WTC11 (cell line): ENCODE results near the gene SCUBE1. TPM values are rescaled to one million over a fixed set of nuclear protein-coding genes. Genes with fewer than 3 reads are reported as not detected.

ENCODE experiments used
- ATAC-seq: fragments of 200-7000 bp; cut with Tn5 transposase; 2 replicates; pipeline ENCODE4 v1.10.0; 2021; ENCODE audit warnings: mild to moderate bottlenecking, moderate library complexity
- CTCF ChIA-PET: fragments of 300-600 bp; sonication (Branson Sonifier 250); formaldehyde crosslinking; loops from one replicate; lab custom pipeline; 2021; ENCODE audit warnings: antibody characterized with exemption; lab: Charles Lee
- POLR2A ChIA-PET: fragments of 350-600 bp; sonication (Branson Sonifier 250); formaldehyde crosslinking; loops from one replicate; lab custom pipeline; 2021; ENCODE audit warnings: antibody characterized with exemption; lab: Charles Lee
- DNase-seq: peaks from one replicate; pipeline ENCODE4 v3.0.0; 2021; ENCODE audit warnings: low spot score
- H3K27ac Mint-ChIP-seq: 2 replicates; pipeline ENCODE4 v1.8.0; 2021; ENCODE audit warnings: mixed read lengths
- H3K27me3 Mint-ChIP-seq: 2 replicates; pipeline ENCODE4 v1.8.0; 2021; ENCODE audit warnings: low read depth, mild to moderate bottlenecking, moderate library complexity, mixed read lengths
- H3K36me3 Mint-ChIP-seq: 2 replicates; pipeline ENCODE4 v1.8.0; 2021; ENCODE audit warnings: mixed read lengths
- H3K4me1 Mint-ChIP-seq: 2 replicates; pipeline ENCODE4 v1.8.0; 2022; ENCODE audit warnings: mixed read lengths
- H3K4me3 Mint-ChIP-seq: 2 replicates; pipeline ENCODE4 v1.8.0; 2021; ENCODE audit warnings: mild to moderate bottlenecking, moderate library complexity, mixed read lengths
- H3K9me3 Mint-ChIP-seq: 2 replicates; pipeline ENCODE4 v1.8.0; 2021; ENCODE audit warnings: mixed read lengths
- CBFB ChIP-seq: sonication (generic); formaldehyde crosslinking; IDR thresholded peaks from 2 replicates; pipeline ENCODE4 v1.8.1; 2022; ENCODE audit warnings: mild to moderate bottlenecking, low read depth, missing genetic modification reagents
- ELF4 ChIP-seq: sonication (generic); formaldehyde crosslinking; IDR thresholded peaks from 2 replicates; pipeline ENCODE4 v1.8.1; 2022; ENCODE audit warnings: low read depth, mild to moderate bottlenecking, moderate library complexity, missing genetic modification reagents
- HMGA2 ChIP-seq: fragments of 250-450 bp; sonication (Bioruptor Pico); IDR thresholded peaks from 2 replicates; pipeline ENCODE4 v1.4.0; 2021; ENCODE audit warnings: mild to moderate bottlenecking, moderate library complexity
- KAT7 ChIP-seq: sonication (generic); formaldehyde crosslinking; IDR thresholded peaks from 2 replicates; pipeline ENCODE4 v1.8.1; 2023; ENCODE audit warnings: missing genetic modification reagents, mild to moderate bottlenecking, borderline replicate concordance
- TEAD4 ChIP-seq: sonication (generic); formaldehyde crosslinking; IDR thresholded peaks from 2 replicates; pipeline ENCODE4 v1.8.0; 2022; ENCODE audit warnings: mild to moderate bottlenecking, missing genetic modification reagents
- ZNF121 ChIP-seq: sonication (generic); formaldehyde crosslinking; IDR thresholded peaks from 2 replicates; pipeline ENCODE4 v1.8.0; 2023; ENCODE audit warnings: missing genetic modification reagents
- ZNF232 ChIP-seq: sonication (generic); formaldehyde crosslinking; IDR thresholded peaks from 2 replicates; pipeline ENCODE4 v1.8.0; 2022; ENCODE audit warnings: mild to moderate bottlenecking, missing genetic modification reagents
- ZNF396 ChIP-seq: fragments of 250-450 bp; sonication (Bioruptor Pico); IDR thresholded peaks from 2 replicates; pipeline ENCODE4 v1.8.0; 2021; ENCODE audit warnings: mild to moderate bottlenecking, moderate library complexity, borderline replicate concordance
- total RNA-seq: library from RNA; stranded (reverse); gene quantifications from 3 replicates; pipeline ENCODE4 v1.2.3, GENCODE V29; 2021
- TF ChIP-seq, protein P1 (sequence below): sonication (generic); formaldehyde crosslinking; IDR thresholded peaks from 2 replicates; pipeline ENCODE4 v1.8.0; 2022; ENCODE audit warnings: mild to moderate bottlenecking, missing genetic modification reagents
- TF ChIP-seq, protein P2 (sequence below): sonication (generic); formaldehyde crosslinking; IDR thresholded peaks from 2 replicates; pipeline ENCODE4 v1.8.0; 2022; ENCODE audit warnings: missing genetic modification reagents
- TF ChIP-seq, protein P3 (sequence below): sonication (generic); formaldehyde crosslinking; IDR thresholded peaks from 2 replicates; pipeline ENCODE4 v1.8.1; 2023; ENCODE audit warnings: mild to moderate bottlenecking, missing genetic modification reagents
- TF ChIP-seq, protein P4 (sequence below): sonication (generic); formaldehyde crosslinking; conservative IDR thresholded peaks from 2 replicates; pipeline ENCODE4 v1.8.1; 2023; ENCODE audit warnings: mild to moderate bottlenecking, low read depth, missing genetic modification reagents, moderate library complexity
- TF ChIP-seq, protein P5 (sequence below): sonication (generic); formaldehyde crosslinking; IDR thresholded peaks from 2 replicates; pipeline ENCODE4 v1.8.1; 2023; ENCODE audit warnings: mild to moderate bottlenecking, moderate library complexity, missing genetic modification reagents

Gene SCUBE1
- total RNA-seq, 1 experiment from 2014 or later = 6.9 TPM

DNA sequence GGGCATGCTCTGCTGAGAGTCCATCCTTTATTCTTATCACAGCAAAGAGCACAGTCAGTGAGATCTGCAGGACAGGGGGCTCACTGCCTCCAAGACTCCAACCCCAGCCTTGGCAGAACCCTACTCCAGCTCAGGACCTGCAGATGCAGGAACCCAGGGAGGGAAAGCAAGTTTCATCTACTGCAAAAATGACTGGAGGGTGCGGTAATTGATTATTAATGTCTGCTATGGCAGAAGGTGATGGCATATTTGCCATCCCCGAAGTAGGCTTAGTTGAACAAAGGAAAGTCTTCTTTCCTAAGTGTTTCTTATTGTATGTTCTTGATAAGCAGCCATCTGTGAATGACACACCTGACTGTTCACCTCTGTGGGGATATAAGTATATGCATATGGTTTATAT lies 9.2 kb downstream of the SCUBE1 start (continued):
- TF ChIP-seq KAT7 (CRISPR knock-in tag) = no peak
- TF ChIP-seq, protein P1, sequence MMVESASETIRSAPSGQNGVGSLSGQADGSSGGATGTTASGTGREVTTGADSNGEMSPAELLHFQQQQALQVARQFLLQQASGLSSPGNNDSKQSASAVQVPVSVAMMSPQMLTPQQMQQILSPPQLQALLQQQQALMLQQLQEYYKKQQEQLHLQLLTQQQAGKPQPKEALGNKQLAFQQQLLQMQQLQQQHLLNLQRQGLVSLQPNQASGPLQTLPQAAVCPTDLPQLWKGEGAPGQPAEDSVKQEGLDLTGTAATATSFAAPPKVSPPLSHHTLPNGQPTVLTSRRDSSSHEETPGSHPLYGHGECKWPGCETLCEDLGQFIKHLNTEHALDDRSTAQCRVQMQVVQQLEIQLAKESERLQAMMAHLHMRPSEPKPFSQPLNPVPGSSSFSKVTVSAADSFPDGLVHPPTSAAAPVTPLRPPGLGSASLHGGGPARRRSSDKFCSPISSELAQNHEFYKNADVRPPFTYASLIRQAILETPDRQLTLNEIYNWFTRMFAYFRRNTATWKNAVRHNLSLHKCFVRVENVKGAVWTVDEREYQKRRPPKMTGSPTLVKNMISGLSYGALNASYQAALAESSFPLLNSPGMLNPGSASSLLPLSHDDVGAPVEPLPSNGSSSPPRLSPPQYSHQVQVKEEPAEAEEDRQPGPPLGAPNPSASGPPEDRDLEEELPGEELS (CRISPR knock-in tag) = no peak
- TF ChIP-seq, protein P2, sequence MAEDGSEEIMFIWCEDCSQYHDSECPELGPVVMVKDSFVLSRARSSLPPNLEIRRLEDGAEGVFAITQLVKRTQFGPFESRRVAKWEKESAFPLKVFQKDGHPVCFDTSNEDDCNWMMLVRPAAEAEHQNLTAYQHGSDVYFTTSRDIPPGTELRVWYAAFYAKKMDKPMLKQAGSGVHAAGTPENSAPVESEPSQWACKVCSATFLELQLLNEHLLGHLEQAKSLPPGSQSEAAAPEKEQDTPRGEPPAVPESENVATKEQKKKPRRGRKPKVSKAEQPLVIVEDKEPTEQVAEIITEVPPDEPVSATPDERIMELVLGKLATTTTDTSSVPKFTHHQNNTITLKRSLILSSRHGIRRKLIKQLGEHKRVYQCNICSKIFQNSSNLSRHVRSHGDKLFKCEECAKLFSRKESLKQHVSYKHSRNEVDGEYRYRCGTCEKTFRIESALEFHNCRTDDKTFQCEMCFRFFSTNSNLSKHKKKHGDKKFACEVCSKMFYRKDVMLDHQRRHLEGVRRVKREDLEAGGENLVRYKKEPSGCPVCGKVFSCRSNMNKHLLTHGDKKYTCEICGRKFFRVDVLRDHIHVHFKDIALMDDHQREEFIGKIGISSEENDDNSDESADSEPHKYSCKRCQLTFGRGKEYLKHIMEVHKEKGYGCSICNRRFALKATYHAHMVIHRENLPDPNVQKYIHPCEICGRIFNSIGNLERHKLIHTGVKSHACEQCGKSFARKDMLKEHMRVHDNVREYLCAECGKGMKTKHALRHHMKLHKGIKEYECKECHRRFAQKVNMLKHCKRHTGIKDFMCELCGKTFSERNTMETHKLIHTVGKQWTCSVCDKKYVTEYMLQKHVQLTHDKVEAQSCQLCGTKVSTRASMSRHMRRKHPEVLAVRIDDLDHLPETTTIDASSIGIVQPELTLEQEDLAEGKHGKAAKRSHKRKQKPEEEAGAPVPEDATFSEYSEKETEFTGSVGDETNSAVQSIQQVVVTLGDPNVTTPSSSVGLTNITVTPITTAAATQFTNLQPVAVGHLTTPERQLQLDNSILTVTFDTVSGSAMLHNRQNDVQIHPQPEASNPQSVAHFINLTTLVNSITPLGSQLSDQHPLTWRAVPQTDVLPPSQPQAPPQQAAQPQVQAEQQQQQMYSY (CRISPR knock-in tag) = no peak
- TF ChIP-seq, protein P3, sequence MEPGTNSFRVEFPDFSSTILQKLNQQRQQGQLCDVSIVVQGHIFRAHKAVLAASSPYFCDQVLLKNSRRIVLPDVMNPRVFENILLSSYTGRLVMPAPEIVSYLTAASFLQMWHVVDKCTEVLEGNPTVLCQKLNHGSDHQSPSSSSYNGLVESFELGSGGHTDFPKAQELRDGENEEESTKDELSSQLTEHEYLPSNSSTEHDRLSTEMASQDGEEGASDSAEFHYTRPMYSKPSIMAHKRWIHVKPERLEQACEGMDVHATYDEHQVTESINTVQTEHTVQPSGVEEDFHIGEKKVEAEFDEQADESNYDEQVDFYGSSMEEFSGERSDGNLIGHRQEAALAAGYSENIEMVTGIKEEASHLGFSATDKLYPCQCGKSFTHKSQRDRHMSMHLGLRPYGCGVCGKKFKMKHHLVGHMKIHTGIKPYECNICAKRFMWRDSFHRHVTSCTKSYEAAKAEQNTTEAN = no peak
- TF ChIP-seq ZNF232 (CRISPR knock-in tag) = no peak

DNA sequence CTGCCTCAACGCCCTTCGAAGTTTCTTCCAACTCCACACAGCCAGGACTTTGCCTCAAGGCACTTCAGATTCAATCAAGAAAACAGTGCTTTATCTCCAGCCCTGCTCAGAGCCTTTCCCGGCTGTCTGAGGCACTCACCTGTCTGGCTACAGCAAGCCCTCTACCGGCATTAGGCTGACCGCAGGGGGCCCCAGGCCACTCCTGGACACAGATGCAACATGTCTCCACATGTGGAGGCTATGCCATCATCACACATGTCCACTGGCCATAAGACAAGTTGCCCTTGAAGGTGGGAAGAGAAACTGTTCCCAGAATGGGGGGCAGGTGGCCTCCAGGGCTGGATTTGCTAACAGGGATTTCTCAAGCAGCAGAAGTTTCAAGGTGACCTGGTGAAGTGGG lies 10.0 kb downstream of the SCUBE1 start:
- ATAC-seq (no peak), DNase-seq (no peak)
- Mint-ChIP-seq H3K4me1 (peaks cover 18% of the 10 kb centered on the region), H3K9me3 (no peaks in the 10 kb centered on the region), H3K27me3 (no peaks in the 10 kb centered on the region; the same call in 1 of the 2 replicates), H3K36me3 (no peaks in the 10 kb centered on the region), H3K27ac (no peak overlapping the region), H3K4me3 (no peak overlapping the region)
- CTCF ChIA-PET = interaction anchor here (1.3 to 2.3 kb wide), 4 partner anchors 13 to 105 kb away, joined by 5 to 11 read pairs (median 5); no protein-coding TSS in a partner anchor
- TF ChIP-seq ZNF396 (CRISPR knock-in tag) (no peak), CBFB (CRISPR knock-in tag) (no peak), HMGA2 (CRISPR knock-in tag) (no peak), ELF4 (no peak), TEAD4 (CRISPR knock-in tag) (no peak), ZNF121 (CRISPR knock-in tag) (no peak)
- TF ChIP-seq, protein P4, sequence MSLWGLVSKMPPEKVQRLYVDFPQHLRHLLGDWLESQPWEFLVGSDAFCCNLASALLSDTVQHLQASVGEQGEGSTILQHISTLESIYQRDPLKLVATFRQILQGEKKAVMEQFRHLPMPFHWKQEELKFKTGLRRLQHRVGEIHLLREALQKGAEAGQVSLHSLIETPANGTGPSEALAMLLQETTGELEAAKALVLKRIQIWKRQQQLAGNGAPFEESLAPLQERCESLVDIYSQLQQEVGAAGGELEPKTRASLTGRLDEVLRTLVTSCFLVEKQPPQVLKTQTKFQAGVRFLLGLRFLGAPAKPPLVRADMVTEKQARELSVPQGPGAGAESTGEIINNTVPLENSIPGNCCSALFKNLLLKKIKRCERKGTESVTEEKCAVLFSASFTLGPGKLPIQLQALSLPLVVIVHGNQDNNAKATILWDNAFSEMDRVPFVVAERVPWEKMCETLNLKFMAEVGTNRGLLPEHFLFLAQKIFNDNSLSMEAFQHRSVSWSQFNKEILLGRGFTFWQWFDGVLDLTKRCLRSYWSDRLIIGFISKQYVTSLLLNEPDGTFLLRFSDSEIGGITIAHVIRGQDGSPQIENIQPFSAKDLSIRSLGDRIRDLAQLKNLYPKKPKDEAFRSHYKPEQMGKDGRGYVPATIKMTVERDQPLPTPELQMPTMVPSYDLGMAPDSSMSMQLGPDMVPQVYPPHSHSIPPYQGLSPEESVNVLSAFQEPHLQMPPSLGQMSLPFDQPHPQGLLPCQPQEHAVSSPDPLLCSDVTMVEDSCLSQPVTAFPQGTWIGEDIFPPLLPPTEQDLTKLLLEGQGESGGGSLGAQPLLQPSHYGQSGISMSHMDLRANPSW (CRISPR knock-in tag) = no peak
- TF ChIP-seq, protein P5, sequence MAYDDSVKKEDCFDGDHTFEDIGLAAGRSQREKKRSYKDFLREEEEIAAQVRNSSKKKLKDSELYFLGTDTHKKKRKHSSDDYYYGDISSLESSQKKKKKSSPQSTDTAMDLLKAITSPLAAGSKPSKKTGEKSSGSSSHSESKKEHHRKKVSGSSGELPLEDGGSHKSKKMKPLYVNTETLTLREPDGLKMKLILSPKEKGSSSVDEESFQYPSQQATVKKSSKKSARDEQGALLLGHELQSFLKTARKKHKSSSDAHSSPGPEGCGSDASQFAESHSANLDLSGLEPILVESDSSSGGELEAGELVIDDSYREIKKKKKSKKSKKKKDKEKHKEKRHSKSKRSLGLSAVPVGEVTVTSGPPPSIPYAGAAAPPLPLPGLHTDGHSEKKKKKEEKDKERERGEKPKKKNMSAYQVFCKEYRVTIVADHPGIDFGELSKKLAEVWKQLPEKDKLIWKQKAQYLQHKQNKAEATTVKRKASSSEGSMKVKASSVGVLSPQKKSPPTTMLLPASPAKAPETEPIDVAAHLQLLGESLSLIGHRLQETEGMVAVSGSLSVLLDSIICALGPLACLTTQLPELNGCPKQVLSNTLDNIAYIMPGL = no peak
- POLR2A ChIA-PET = no interaction called here
